GM19463 (cell line): ENCODE measurements around the gene UNC80.

Experiments
- ATAC-seq: cut with Tn5 transposase; IDR thresholded peaks from one replicate; pipeline ENCODE4 v1.9.1; 2021; ENCODE audit warnings: mild to moderate bottlenecking, moderate library complexity; ENCODE audit not compliant: unreplicated experiment

Gene UNC80

GRCh38 chr2:209808521-209808920 lies 36.9 kb downstream of the UNC80 start:
- ATAC-seq: no peak

GRCh38 chr2:209809256-209809655 lies 37.6 kb downstream of the UNC80 start:
- no peak for ATAC-seq

- no peak for ATAC-seq
These were observed 46.2 kb downstream of the UNC80 start for GRCh38 chr2:209817844-209818271.

GRCh38 chr2:209818939-209819338 lies 47.3 kb downstream of the UNC80 start:
- no peak for ATAC-seq

GRCh38 chr2:209821806-209822205 lies 50.2 kb downstream of the UNC80 start:
- no peak for ATAC-seq

- no peak for ATAC-seq
These were observed 51.9 kb downstream of the UNC80 start for GRCh38 chr2:209823484-209823883.

- ATAC-seq: no peak
These were observed 52.8 kb downstream of the UNC80 start for GRCh38 chr2:209824391-209824790.

GRCh38 chr2:209830722-209831465 lies 59.3 kb downstream of the UNC80 start:
- ATAC-seq: no peak

- no peak for ATAC-seq
These were observed 63.1 kb downstream of the UNC80 start for GRCh38 chr2:209834767-209835166.

GRCh38 chr2:209840434-209840833 lies 68.8 kb downstream of the UNC80 start:
- ATAC-seq: no peak

- no peak for ATAC-seq
These were observed 74.0 kb downstream of the UNC80 start for GRCh38 chr2:209845666-209846065.

GRCh38 chr2:209864716-209865295 lies 93.2 kb downstream of the UNC80 start:
- no peak for ATAC-seq

- ATAC-seq: no peak
These were observed 96.8 kb downstream of the UNC80 start for GRCh38 chr2:209868271-209868994.

GRCh38 chr2:209870067-209870466 lies 98.4 kb downstream of the UNC80 start:
- no peak for ATAC-seq

- peak; percentile 59 for ATAC-seq
These were observed 101.0 kb downstream of the UNC80 start for GRCh38 chr2:209872675-209873074.

GRCh38 chr2:209875270-209875669 lies 103.6 kb downstream of the UNC80 start:
- ATAC-seq: no peak

- ATAC-seq: no peak
These were observed 104.6 kb downstream of the UNC80 start for GRCh38 chr2:209876211-209876610.

- ATAC-seq: no peak
These were observed 107.1 kb downstream of the UNC80 start for GRCh38 chr2:209878701-209879100.

- no peak for ATAC-seq
These were observed 129.0 kb downstream of the UNC80 start for GRCh38 chr2:209900638-209901037.

- no peak for ATAC-seq
These were observed 129.5 kb downstream of the UNC80 start for GRCh38 chr2:209901172-209901571.

- ATAC-seq: no peak
These were observed 134.1 kb downstream of the UNC80 start for GRCh38 chr2:209905691-209906090.

- ATAC-seq: no peak
These were observed 136.1 kb downstream of the UNC80 start for GRCh38 chr2:209907746-209908145.
